Parathyroid adenoma (tissue), 2 donors: Measurements from ENCODE around the gene CNNM3.

ENCODE experiments used
- H2AFZ ChIP-seq: fragments of 300-600 bp; sonication (generic); one replicate; pipeline ENCODE4 v1.7.0; 2017; ENCODE audit warnings: antibody characterized with exemption, mild to moderate bottlenecking
- H3K27ac ChIP-seq: fragments of 300-600 bp; sonication (generic); one replicate; pipeline ENCODE4 v1.7.0; 2017
- H3K27me3 ChIP-seq: fragments of 300-600 bp; sonication (generic); one replicate; pipeline ENCODE4 v1.7.0; 2017; ENCODE audit warnings: low read length; ENCODE audit not compliant: control insufficient read depth, insufficient read depth
- H3K36me3 ChIP-seq: fragments of 300-600 bp; sonication (generic); one replicate; pipeline ENCODE4 v1.7.0; 2017; ENCODE audit warnings: low read length; ENCODE audit not compliant: control insufficient read depth, insufficient read depth
- H3K4me1 ChIP-seq: fragments of 300-600 bp; sonication (generic); one replicate; pipeline ENCODE4 v1.7.0; 2017; ENCODE audit warnings: control low read depth
- H3K4me2 ChIP-seq: fragments of 300-600 bp; sonication (generic); one replicate; pipeline ENCODE4 v1.7.0; 2017; ENCODE audit warnings: low read length
- H3K4me3 ChIP-seq: fragments of 300-600 bp; sonication (generic); one replicate; pipeline ENCODE4 v1.7.0; 2017; ENCODE audit warnings: low read depth, low read length
- H3K79me2 ChIP-seq: fragments of 300-600 bp; sonication (generic); one replicate; pipeline ENCODE4 v1.7.0; 2017; ENCODE audit warnings: control low read depth
- H3K9ac ChIP-seq: fragments of 300-600 bp; sonication (generic); one replicate; pipeline ENCODE4 v1.7.0; 2017; ENCODE audit warnings: mild to moderate bottlenecking
- H3K9me3 ChIP-seq: fragments of 300-600 bp; sonication (generic); one replicate; pipeline ENCODE4 v1.7.0; 2017; ENCODE audit warnings: low read length; ENCODE audit not compliant: control insufficient read depth
- TF ChIP-seq, protein P1 (sequence below): fragments of 300-600 bp; sonication (generic); IDR thresholded peaks from one replicate; pipeline ENCODE4 v1.7.0; 2017; ENCODE audit warnings: antibody characterized with exemption, mild to moderate bottlenecking
- donor health status: primary hyperparathyroidism.

Gene CNNM3

DNA sequence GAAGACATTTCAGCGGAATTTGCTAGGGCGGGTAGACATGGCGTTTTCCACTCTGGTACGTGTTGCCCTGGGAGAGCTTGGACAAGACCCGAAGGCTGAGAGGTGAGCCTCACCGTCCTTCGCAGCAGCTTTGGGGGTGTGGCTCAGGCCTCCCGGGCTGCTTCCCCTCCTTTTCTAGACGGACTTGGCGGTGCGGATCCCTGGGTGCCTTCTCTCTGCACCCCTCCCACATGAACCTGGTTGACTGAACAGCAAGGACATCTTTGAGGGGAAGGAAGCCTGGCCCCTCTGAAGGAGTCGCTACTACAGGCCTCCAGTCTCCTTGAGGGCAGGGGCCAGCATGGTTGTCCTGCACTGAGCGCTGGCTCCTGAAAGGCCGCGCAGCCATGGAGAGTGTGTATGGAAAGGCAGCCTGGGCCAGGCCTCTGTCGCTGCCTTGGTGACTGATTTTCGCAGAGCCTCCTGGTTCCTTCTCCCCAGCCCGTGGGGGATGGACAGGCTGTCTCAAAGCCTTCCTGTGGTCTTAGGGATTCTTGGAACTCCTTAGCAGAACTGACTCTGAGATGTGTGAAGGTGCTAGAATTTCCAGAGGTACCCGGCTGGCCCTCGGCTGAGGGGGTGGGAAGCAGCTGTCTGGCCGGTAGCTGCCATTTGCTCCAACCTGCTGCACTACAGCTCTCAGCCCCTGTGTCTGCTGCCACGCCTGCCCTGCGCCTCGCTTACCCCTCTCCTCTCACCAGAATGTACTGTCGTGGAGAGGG lies 45.4 kb upstream of the CNNM3 start:
- no peaks in the 10 kb centered on the region for H3K27me3 ChIP-seq
- H3K36me3 ChIP-seq = no peaks in the 10 kb centered on the region
- H3K9ac ChIP-seq = no peak overlapping the region
- no peak overlapping the region for H3K4me2 ChIP-seq
- no peak overlapping the region for H3K4me3 ChIP-seq
- no peaks in the 10 kb centered on the region for H3K9me3 ChIP-seq
- no peak overlapping the region for H3K27ac ChIP-seq
- H3K79me2 ChIP-seq = no peaks in the 10 kb centered on the region
- TF ChIP-seq, protein P1, sequence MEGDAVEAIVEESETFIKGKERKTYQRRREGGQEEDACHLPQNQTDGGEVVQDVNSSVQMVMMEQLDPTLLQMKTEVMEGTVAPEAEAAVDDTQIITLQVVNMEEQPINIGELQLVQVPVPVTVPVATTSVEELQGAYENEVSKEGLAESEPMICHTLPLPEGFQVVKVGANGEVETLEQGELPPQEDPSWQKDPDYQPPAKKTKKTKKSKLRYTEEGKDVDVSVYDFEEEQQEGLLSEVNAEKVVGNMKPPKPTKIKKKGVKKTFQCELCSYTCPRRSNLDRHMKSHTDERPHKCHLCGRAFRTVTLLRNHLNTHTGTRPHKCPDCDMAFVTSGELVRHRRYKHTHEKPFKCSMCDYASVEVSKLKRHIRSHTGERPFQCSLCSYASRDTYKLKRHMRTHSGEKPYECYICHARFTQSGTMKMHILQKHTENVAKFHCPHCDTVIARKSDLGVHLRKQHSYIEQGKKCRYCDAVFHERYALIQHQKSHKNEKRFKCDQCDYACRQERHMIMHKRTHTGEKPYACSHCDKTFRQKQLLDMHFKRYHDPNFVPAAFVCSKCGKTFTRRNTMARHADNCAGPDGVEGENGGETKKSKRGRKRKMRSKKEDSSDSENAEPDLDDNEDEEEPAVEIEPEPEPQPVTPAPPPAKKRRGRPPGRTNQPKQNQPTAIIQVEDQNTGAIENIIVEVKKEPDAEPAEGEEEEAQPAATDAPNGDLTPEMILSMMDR = no peak
- no peak overlapping the region for H2AFZ ChIP-seq
- H3K4me1 ChIP-seq = no peaks in the 10 kb centered on the region

GRCh38 chr2:96771796-96772618 lies 44.1 kb upstream of the CNNM3 start:
- Histone ChIP-seq H3K36me3 (no peaks in the 10 kb centered on the region), H3K4me2 (no peak overlapping the region), H3K27me3 (no peaks in the 10 kb centered on the region), H3K9ac (no peak overlapping the region), H2AFZ (no peak overlapping the region), H3K9me3 (no peaks in the 10 kb centered on the region), H3K4me3 (no peak overlapping the region), H3K4me1 (no peaks in the 10 kb centered on the region), H3K79me2 (no peaks in the 10 kb centered on the region), H3K27ac (no peak overlapping the region)
- TF ChIP-seq, protein P1 = no peak

- Histone ChIP-seq H3K36me3 (no peaks in the 10 kb centered on the region), H3K4me2 (no peak overlapping the region), H3K4me1 (no peaks in the 10 kb centered on the region), H2AFZ (no peak overlapping the region), H3K9me3 (no peaks in the 10 kb centered on the region), H3K4me3 (no peak overlapping the region), H3K27ac (no peak overlapping the region), H3K9ac (no peak overlapping the region), H3K79me2 (peaks cover 3% of the 10 kb centered on the region), H3K27me3 (no peaks in the 10 kb centered on the region)
- TF ChIP-seq, protein P1 = no peak
These were observed 43.0 kb upstream of the CNNM3 start for GRCh38 chr2:96772903-96773671.

DNA sequence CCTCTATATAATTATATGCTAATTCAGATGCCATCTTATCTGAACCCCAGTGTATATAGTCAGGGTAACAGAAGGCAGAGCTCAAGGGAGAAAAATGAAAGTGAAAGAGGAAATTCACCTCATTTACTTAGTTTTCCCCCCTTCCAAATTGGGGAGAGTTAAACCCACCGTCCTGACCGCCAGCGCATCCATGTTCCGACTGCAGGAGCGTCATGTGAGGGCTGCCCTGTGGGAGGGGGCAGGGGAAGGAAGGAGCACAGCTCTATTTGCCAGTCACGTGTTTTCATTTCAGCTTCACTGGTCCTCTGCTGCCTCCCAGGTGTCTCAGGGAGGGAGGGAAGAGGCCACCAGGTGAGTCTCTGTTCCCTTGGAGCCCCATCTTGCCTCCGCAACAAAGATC lies 42.1 kb upstream of the CNNM3 start:
- Histone ChIP-seq H3K79me2 (peaks cover 3% of the 10 kb centered on the region), H2AFZ (peak overlapping the region; percentile 63), H3K27ac (no peak overlapping the region), H3K9me3 (no peaks in the 10 kb centered on the region), H3K36me3 (no peaks in the 10 kb centered on the region), H3K4me3 (no peak overlapping the region), H3K4me2 (no peak overlapping the region), H3K27me3 (no peaks in the 10 kb centered on the region), H3K4me1 (no peaks in the 10 kb centered on the region), H3K9ac (no peak overlapping the region)
- TF ChIP-seq, protein P1 = no peak
